ENCODE data around the gene SRBD1.

DNA sequence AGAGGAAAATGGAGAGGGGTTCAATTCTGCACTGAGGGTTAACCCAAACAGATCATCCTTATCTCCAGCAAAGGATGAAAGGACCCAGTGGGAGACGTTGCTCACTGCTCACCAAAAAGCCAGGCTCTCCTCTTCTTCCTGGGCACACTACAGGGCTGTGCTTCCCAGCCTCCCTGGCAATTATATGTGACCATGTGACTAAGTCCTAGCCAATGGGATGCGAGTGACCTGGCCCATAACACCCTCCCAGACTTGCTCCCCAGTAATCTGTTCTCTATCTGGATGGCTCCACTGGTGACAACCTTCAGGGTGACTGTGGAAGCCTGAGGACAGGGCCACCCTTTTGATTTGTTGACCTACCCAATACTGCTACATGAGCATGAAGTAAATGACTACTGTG, 29.5 kb upstream of the SRBD1 start:
- TF ChIP-seq, protein P1, sequence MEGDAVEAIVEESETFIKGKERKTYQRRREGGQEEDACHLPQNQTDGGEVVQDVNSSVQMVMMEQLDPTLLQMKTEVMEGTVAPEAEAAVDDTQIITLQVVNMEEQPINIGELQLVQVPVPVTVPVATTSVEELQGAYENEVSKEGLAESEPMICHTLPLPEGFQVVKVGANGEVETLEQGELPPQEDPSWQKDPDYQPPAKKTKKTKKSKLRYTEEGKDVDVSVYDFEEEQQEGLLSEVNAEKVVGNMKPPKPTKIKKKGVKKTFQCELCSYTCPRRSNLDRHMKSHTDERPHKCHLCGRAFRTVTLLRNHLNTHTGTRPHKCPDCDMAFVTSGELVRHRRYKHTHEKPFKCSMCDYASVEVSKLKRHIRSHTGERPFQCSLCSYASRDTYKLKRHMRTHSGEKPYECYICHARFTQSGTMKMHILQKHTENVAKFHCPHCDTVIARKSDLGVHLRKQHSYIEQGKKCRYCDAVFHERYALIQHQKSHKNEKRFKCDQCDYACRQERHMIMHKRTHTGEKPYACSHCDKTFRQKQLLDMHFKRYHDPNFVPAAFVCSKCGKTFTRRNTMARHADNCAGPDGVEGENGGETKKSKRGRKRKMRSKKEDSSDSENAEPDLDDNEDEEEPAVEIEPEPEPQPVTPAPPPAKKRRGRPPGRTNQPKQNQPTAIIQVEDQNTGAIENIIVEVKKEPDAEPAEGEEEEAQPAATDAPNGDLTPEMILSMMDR (conservative IDR thresholded peaks at IDR 0.05; ENCODE audit: low read depth, low read length) = no peak
- TF ChIP-seq EZH2 (IDR thresholded peaks at IDR 0.05; ENCODE audit: low read length, unreplicated experiment) = no peak
- TF ChIP-seq EZH2phosphoT487 (IDR thresholded peaks at IDR 0.05; ENCODE audit: borderline replicate concordance, low read length) = no peak

Data from PC-3 (cell line).